Measurements from ENCODE around the gene CAPZA1. TPM values are rescaled to one million over a fixed set of nuclear protein-coding genes. Genes with fewer than 3 reads are reported as not detected.

The CAPZA1 gene
- total RNA-seq = 230 and 261 TPM in 2 replicates

GRCh38 chr1:112619518-112620376 lies at the start of gene CAPZA1:
TSS of gene CAPZA1 (plus strand) at chr1:112619832. CDS start at chr1:112619845, 13 bp downstream.

DNA sequence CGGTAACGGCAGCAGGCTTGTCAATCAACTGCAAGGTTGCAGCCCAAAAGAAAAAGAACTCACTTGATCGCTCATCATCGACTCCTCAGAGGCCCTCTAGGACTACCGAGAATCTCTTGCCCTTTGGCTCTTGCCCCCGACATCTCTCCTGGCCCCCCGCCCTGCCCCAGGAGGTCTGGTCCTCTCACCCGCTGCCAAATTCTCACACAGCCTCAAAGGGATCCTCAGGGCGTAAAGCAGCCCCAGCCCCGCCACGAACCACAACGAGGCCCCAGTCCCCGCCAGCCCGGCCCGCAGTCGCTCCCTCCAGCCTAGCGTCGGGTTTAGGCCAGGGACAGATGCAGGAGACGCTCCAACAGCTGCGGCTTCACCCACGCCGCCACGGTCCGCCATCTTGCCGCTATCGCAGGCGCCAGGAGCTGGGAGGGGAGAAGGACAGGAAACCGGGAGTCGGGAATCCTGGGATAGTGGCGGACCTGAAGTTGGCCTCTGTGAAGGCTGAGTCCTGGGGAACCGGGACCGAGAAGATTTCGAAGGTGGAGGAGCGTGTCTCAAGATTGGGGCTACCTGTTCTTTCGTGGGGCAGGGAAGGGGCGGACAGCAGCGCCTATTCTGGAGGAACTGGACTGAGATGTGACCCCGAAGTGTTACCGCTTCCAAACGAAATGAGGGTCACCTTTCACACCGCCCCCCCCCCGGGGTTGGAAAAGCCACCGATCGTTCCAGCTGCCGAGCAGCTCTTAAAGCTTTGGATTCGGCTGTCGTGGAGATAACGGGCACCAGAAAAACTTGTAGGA lies 713 bp upstream of the CAPZA1 start, which contains the start of gene ST7L:
Gene ST7L (minus strand): TSS at position 421 of the 797 bp plus-strand sequence. CDS start 28 bp downstream, at position 393.

DNA sequence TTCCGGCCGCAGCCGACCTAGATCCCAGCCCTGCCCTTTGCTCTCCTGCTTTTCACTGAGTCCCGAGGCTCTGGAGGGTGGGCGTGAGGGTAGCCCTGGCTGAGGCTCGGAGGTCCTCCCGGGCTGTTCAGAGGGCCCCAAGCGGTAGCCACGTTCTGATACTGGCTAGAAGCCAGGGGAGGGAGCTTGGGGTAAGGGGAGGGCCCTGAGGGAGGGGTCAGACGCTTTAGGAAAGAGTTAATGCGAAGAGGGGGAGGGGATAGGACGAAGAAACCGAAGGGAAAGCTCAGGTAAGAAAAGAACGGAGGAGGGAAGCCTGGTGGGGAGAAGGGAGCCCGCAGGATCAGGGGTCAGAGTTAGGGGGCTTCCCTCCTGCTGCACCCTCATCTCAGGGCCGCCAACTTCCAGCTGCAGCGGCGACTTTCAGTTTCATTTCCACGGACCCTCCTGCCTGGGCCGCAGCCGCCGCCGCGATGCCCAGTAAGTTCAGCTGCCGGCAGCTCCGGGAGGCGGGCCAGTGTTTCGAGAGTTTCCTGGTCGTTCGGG lies 54.9 kb downstream of the CAPZA1 start, which contains the start of gene MOV10:
Gene MOV10 (plus strand): TSS at position 220 of the 546 bp plus-strand sequence. CDS start 254 bp downstream, at position 474.

GRCh38 chr1:112706505-112707220 lies 87.0 kb downstream of the CAPZA1 start, which contains the start of gene RHOC:
TSS of gene RHOC (minus strand) at chr1:112707127. CDS start at chr1:112703799, 3,328 bp downstream.

DNA sequence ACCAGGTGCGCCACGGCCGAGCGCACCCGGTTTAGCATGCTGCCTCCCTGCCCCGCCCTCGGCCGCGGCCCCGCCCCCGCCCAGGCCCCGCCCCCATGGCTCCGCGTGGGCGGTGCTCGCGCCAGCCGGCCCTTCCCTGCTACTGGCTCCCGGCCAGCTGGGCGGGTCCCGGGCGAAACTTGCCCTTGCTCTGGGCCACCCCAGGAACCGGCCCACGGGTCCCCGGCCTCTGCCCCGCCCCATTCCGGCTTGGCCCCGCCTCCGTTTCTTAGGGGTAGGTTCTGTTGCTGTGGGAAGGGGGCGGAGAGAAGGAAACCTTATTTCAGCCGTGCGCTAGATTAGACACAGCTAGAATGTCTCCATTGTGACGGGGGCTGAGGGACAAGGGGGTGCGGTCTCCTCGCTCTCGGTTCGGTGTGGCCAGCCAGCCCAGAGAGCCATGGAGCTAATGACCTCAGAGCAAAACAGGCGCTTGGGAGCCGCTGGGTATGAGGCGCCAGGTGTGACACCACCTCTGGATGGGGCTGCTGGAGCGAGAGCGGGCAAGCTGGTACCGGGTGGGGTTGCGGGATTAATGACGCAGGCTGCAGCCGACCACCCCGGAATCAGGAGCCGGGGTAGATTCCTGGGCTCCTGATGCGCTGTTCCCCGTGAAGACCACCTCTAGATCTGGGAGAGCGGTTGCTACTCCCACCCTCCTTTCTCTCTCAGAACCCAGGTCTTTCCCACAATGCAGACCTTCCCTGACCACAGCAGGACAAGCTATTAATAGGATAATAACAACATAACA lies 95.8 kb downstream of the CAPZA1 start, which contains the start of gene PPM1J:
Gene PPM1J (minus strand): TSS at position 69 of the 790 bp plus-strand sequence. CDS start 31 bp downstream, at position 38.

Other genes with a start within 250 kb of the CAPZA1 start
- gene CTTNBP2NL, start 223.6 kb upstream of the CAPZA1 start, total RNA-seq = 11.5 and 17.0 TPM in 2 replicates
- 0.30 and 0.78 TPM in 2 replicates for gene WNT2B, start 110.9 kb upstream of the CAPZA1 start, total RNA-seq
- gene ST7L, start 691 bp upstream of the CAPZA1 start, total RNA-seq = 9.7 and 10.6 TPM in 2 replicates
- 27.7 and 33.0 TPM in 2 replicates for gene MOV10, start 54.8 kb downstream of the CAPZA1 start, total RNA-seq
- 586 and 639 TPM in 2 replicates for gene RHOC, start 87.3 kb downstream of the CAPZA1 start, total RNA-seq
- 6.6 and 18.3 TPM in 2 replicates for gene PPM1J, start 95.5 kb downstream of the CAPZA1 start, total RNA-seq

Data from hair follicular keratinocyte (primary cell).